ENCODE results near the gene RBP5.

Gene RBP5

DNA sequence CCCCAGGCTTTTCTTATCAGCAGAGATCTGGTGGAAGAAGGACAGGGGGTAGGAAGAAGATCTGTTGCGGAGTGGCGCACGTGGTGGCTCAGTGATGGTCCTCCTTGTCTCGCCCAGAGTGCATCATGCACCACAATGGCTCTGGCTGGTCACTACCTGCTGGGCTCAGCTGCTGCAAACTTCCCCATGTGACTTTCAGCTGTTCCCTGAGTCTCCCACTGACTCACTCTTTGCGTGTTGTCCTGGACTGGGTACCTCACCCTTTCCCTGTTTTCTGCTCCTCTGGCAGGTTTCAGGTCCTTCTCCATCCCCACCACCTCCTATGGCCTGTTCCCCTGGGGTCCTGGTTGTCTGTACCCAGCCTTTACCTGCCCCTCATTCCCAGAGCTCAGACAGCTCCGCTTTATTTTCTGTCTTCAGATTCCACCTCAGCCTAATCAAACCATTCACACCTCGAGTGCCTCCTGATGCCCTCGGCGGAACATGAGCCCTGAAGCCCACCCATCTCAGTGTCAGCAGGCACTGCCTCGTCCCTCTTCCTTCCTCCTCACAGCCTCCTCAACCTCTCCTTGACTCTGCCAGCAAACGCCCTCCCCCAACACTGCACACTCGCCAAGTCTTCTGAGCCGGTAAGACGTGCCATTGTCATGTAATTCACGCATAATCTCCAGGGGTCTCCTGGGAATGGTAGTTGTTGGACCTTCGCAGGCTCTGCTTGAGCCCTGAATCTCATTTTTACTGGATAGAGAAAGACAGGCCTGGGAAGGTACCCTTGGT lies 38.3 kb downstream of the RBP5 start:
- Histone ChIP-seq H3K27me3 (ENCODE audit: control insufficient read depth, insufficient read depth, low read length) (no peaks in the 10 kb centered on the region), H3K4me3 (ENCODE audit: low read depth, low read length) (peak overlapping the region; percentile 10; the same call in 1 of the 2 replicates), H3K4me1 (ENCODE audit: control insufficient read depth, insufficient read depth, low read length) (peaks cover 26% of the 10 kb centered on the region), H3K36me3 (ENCODE audit: control insufficient read depth, insufficient read depth, low read length) (no peaks in the 10 kb centered on the region), H3K27ac (ENCODE audit: low read depth, low read length) (no peak overlapping the region), H3K9me3 (ENCODE audit: control insufficient read depth, insufficient read depth, low read depth, low read length) (no peaks in the 10 kb centered on the region), H3K9ac (ENCODE audit: low read length) (no peak overlapping the region)

DNA sequence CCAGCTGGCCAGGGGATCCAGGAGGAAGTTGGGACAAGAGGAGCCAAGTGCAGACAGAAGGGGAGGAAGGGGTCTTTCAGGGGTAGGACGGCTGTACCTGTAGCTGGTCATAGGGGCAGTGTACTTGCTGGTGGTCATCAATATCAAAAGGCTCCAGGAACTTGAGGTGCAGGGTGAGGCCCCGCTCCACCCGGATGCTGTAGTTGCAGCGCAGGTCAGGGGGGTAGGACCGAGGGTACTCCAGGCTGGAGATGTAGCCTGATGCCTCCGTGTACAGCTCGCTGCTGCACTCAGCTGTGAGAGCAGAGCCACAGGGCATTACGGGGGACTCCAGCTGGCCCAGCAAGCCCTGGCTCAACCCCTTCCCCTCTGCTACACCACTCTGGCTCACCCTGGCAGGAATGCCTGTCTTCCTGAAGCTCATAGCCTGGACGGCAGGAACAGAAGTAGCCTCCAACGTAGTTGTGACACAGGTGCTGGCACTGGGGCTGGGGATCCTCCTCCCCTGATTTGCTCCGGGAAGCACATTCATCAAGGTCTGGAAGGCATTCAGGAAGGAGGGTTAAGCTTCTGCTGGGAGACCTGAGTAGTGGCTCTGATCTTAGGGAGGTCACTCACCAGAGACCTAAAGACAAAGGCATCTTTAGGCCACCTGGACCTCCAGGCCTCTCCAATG lies 39.4 kb downstream of the RBP5 start:
- no peak overlapping the region for H3K9ac ChIP-seq (ENCODE audit: low read length)
- peaks cover 7% of the 10 kb centered on the region; the same call in 1 of the 2 replicates for H3K9me3 ChIP-seq (ENCODE audit: control insufficient read depth, insufficient read depth, low read depth, low read length)
- peaks cover 3% of the 10 kb centered on the region; the same call in 1 of the 2 replicates for H3K36me3 ChIP-seq (ENCODE audit: control insufficient read depth, insufficient read depth, low read length)
- H3K27ac ChIP-seq (ENCODE audit: low read depth, low read length): no peak overlapping the region
- peaks cover 25% of the 10 kb centered on the region for H3K4me1 ChIP-seq (ENCODE audit: control insufficient read depth, insufficient read depth, low read length)
- no peaks in the 10 kb centered on the region for H3K27me3 ChIP-seq (ENCODE audit: control insufficient read depth, insufficient read depth, low read length)
- no peak overlapping the region for H3K4me3 ChIP-seq (ENCODE audit: low read depth, low read length)

DNA sequence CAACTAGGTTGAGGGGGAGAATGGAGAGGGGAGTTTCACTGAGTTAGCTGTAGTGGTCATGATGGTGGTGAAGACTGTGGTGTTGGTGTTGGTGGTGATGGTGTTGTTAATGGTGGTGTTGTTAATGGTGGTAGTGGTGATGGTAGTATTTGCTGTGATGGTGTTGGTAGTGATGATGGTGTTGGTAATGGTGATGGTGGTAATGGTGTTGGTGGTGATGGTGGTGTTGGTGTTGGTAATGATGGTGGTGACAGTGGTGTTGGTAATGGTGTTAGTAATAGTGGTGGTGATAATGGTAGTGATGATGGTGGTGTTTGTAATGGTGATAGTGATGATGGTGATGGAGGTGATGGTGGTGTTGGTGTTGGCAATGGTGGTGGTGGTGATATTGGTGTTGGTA lies 45.6 kb downstream of the RBP5 start:
- H3K9ac ChIP-seq (ENCODE audit: low read length): no peak overlapping the region
- H3K36me3 ChIP-seq (ENCODE audit: control insufficient read depth, insufficient read depth, low read length): peaks cover 7% of the 10 kb centered on the region; the same call in 1 of the 2 replicates
- H3K4me3 ChIP-seq (ENCODE audit: low read depth, low read length): no peak overlapping the region
- peaks cover 7% of the 10 kb centered on the region; the same call in 1 of the 2 replicates for H3K9me3 ChIP-seq (ENCODE audit: control insufficient read depth, insufficient read depth, low read depth, low read length)
- no peaks in the 10 kb centered on the region for H3K27me3 ChIP-seq (ENCODE audit: control insufficient read depth, insufficient read depth, low read length)
- H3K4me1 ChIP-seq (ENCODE audit: control insufficient read depth, insufficient read depth, low read length): no peaks in the 10 kb centered on the region
- no peak overlapping the region for H3K27ac ChIP-seq (ENCODE audit: low read depth, low read length)

DNA sequence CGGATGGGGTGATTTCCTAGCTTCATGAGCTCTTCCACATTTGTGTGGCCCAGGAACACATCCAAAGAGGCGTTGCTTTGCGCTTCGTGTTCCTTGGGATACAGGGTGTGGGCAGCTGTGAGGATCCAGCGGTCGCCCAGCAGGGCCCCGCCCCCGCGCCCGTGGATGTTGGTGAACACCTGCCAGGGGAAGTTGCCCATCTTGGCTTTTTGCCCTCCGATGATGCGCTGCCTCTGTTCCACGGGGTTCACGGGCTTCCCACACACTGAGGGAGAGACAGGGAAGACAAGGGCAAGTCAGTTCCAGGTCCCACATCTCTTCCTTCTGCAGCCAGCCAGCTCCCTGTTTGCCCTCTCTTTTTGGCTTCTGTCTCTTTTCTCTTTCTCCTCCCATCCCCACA lies 47.7 kb downstream of the RBP5 start:
- H3K9me3 ChIP-seq (ENCODE audit: control insufficient read depth, insufficient read depth, low read depth, low read length): peaks cover 7% of the 10 kb centered on the region; the same call in 1 of the 2 replicates
- H3K4me3 ChIP-seq (ENCODE audit: low read depth, low read length): no peak overlapping the region
- peaks cover 7% of the 10 kb centered on the region; the same call in 1 of the 2 replicates for H3K36me3 ChIP-seq (ENCODE audit: control insufficient read depth, insufficient read depth, low read length)
- no peaks in the 10 kb centered on the region for H3K27me3 ChIP-seq (ENCODE audit: control insufficient read depth, insufficient read depth, low read length)
- H3K9ac ChIP-seq (ENCODE audit: low read length): no peak overlapping the region
- no peak overlapping the region for H3K27ac ChIP-seq (ENCODE audit: low read depth, low read length)
- H3K4me1 ChIP-seq (ENCODE audit: control insufficient read depth, insufficient read depth, low read length): no peaks in the 10 kb centered on the region

DNA sequence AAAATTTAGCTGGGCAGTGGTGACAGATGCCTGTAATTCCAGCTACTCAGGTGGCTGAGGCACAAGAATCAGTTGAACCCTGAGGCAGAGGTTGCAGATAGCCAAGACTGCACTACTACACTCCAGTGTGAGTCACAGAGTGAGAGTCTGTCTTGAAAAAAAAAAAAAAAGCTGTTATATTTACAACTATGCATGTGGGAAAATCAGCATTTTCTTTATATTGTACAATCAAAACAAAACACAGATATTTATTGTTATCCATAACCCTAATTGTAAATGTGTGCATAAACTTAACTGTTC lies 48.9 kb downstream of the RBP5 start:
- peaks cover 5% of the 10 kb centered on the region; the same call in 1 of the 2 replicates for H3K36me3 ChIP-seq (ENCODE audit: control insufficient read depth, insufficient read depth, low read length)
- no peaks in the 10 kb centered on the region; the same call in 1 of the 2 replicates for H3K27me3 ChIP-seq (ENCODE audit: control insufficient read depth, insufficient read depth, low read length)
- peaks cover 4% of the 10 kb centered on the region; the same call in 1 of the 2 replicates for H3K9me3 ChIP-seq (ENCODE audit: control insufficient read depth, insufficient read depth, low read depth, low read length)
- no peak overlapping the region for H3K27ac ChIP-seq (ENCODE audit: low read depth, low read length)
- no peak overlapping the region for H3K4me3 ChIP-seq (ENCODE audit: low read depth, low read length)
- no peak overlapping the region for H3K9ac ChIP-seq (ENCODE audit: low read length)
- no peaks in the 10 kb centered on the region for H3K4me1 ChIP-seq (ENCODE audit: control insufficient read depth, insufficient read depth, low read length)

DNA sequence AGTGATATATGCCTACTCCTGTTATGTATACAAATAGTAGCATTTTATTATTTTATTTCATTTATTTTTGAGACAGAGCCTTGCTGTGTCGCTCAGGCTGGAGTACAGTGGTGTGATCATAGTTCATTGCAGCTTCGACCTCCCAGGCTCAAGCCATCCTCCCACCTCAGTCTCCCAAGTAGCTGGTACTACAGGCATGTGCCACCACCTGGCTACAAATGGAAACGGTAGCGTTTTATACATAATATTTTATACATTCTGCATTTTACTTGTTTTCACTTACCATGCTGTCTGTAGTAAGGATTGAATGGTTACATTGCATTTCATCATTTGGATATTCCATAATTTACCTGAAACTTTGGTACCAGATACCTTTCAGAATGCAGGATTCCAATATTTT lies 50.5 kb downstream of the RBP5 start:
- H3K4me3 ChIP-seq (ENCODE audit: low read depth, low read length): no peak overlapping the region
- H3K27ac ChIP-seq (ENCODE audit: low read depth, low read length): no peak overlapping the region
- H3K27me3 ChIP-seq (ENCODE audit: control insufficient read depth, insufficient read depth, low read length): no peaks in the 10 kb centered on the region; the same call in 1 of the 2 replicates
- no peaks in the 10 kb centered on the region; the same call in 1 of the 2 replicates for H3K9me3 ChIP-seq (ENCODE audit: control insufficient read depth, insufficient read depth, low read depth, low read length)
- H3K36me3 ChIP-seq (ENCODE audit: control insufficient read depth, insufficient read depth, low read length): peaks cover 2% of the 10 kb centered on the region; the same call in 1 of the 2 replicates
- no peaks in the 10 kb centered on the region for H3K4me1 ChIP-seq (ENCODE audit: control insufficient read depth, insufficient read depth, low read length)
- no peak overlapping the region for H3K9ac ChIP-seq (ENCODE audit: low read length)

DNA sequence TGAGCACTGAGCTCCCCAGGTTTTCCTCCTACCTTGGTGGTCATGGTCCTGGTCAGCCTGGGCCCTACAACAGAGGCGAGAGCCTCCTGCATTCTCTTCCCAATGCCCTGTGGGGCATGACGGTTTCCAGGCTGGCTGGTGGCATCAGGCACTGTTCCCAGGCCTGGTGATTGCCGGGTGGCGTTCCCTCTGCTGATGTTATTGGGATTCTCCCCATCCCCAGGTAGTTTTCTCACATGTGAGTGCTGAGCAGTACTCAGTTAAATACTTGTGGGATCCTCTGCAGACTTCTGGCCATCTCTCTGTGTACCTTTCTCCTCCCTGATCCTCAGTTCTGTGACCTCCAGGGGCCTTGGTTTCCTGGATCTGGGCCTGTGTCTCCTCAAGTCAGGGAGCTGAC lies 52.2 kb downstream of the RBP5 start:
- H3K4me1 ChIP-seq (ENCODE audit: control insufficient read depth, insufficient read depth, low read length): no peaks in the 10 kb centered on the region
- no peaks in the 10 kb centered on the region for H3K36me3 ChIP-seq (ENCODE audit: control insufficient read depth, insufficient read depth, low read length)
- H3K27me3 ChIP-seq (ENCODE audit: control insufficient read depth, insufficient read depth, low read length): no peaks in the 10 kb centered on the region; the same call in 1 of the 2 replicates
- H3K4me3 ChIP-seq (ENCODE audit: low read depth, low read length): no peak overlapping the region
- no peak overlapping the region for H3K27ac ChIP-seq (ENCODE audit: low read depth, low read length)
- H3K9ac ChIP-seq (ENCODE audit: low read length): no peak overlapping the region
- H3K9me3 ChIP-seq (ENCODE audit: control insufficient read depth, insufficient read depth, low read depth, low read length): no peaks in the 10 kb centered on the region

DNA sequence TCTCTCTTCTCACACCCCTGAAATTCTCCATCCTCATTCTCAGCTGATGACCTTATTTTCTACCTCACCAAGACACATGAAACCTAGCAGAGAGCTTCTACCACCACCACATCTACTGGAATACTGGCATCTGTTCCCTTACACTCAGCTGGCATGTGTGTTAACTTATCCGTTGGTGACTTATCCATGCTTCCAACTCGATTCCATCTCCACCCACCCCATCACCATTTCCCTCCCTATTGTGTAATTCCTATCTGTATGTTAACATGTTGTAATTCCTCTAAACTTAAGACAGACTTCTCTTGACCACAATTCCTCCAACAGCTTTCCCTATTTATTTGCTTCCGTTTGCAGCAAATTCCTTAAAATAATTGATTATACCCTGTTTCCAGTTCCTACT lies 52.8 kb downstream of the RBP5 start:
- no peak overlapping the region for H3K27ac ChIP-seq (ENCODE audit: low read depth, low read length)
- no peaks in the 10 kb centered on the region for H3K36me3 ChIP-seq (ENCODE audit: control insufficient read depth, insufficient read depth, low read length)
- no peaks in the 10 kb centered on the region for H3K9me3 ChIP-seq (ENCODE audit: control insufficient read depth, insufficient read depth, low read depth, low read length)
- no peak overlapping the region for H3K9ac ChIP-seq (ENCODE audit: low read length)
- H3K4me3 ChIP-seq (ENCODE audit: low read depth, low read length): no peak overlapping the region
- no peaks in the 10 kb centered on the region for H3K4me1 ChIP-seq (ENCODE audit: control insufficient read depth, insufficient read depth, low read length)
- H3K27me3 ChIP-seq (ENCODE audit: control insufficient read depth, insufficient read depth, low read length): no peaks in the 10 kb centered on the region; the same call in 1 of the 2 replicates

DNA sequence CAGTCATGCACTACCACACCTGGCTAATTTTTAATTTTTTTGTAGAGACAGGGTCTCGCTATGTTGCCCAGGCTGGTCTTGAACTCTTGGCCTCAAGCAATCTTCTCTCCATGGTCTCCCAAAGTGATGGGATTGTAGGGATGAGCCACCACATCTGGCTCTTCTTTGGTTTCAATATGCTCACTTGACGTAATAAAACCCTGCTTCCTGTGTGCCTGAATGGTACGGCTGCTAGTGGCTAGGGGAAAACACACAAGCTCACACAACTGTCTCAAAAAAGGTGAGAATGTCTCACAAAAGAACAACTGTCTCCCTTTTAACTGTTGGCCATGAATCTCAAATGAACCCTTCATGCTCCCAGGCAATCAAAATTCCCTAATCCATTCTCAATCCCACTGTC lies 53.2 kb downstream of the RBP5 start:
- H3K27ac ChIP-seq (ENCODE audit: low read depth, low read length): no peak overlapping the region
- H3K4me1 ChIP-seq (ENCODE audit: control insufficient read depth, insufficient read depth, low read length): no peaks in the 10 kb centered on the region
- H3K9ac ChIP-seq (ENCODE audit: low read length): no peak overlapping the region
- no peaks in the 10 kb centered on the region for H3K9me3 ChIP-seq (ENCODE audit: control insufficient read depth, insufficient read depth, low read depth, low read length)
- H3K36me3 ChIP-seq (ENCODE audit: control insufficient read depth, insufficient read depth, low read length): no peaks in the 10 kb centered on the region
- no peak overlapping the region for H3K4me3 ChIP-seq (ENCODE audit: low read depth, low read length)
- H3K27me3 ChIP-seq (ENCODE audit: control insufficient read depth, insufficient read depth, low read length): no peaks in the 10 kb centered on the region; the same call in 1 of the 2 replicates

DNA sequence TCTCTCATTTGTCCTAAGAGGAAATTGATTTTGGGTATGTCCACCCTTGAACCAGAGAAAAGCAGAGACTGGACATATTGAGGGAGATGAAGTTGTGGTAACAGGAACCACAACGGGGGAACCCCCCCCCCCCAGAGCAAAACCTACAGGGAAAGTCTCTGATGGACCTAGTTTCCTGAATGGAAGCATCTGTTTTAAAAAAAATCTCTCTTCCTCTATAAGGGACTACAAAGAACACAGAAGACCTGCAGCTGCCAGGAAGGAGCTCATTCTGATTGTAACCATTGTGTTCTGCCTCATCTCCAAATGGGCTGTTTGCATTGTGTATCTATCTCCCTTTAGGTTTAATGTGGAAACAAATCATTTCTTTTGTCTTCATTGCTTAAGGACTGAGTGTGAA lies 54.7 kb downstream of the RBP5 start:
- no peaks in the 10 kb centered on the region; the same call in 1 of the 2 replicates for H3K27me3 ChIP-seq (ENCODE audit: control insufficient read depth, insufficient read depth, low read length)
- no peak overlapping the region for H3K4me3 ChIP-seq (ENCODE audit: low read depth, low read length)
- no peak overlapping the region for H3K27ac ChIP-seq (ENCODE audit: low read depth, low read length)
- no peak overlapping the region for H3K9ac ChIP-seq (ENCODE audit: low read length)
- no peaks in the 10 kb centered on the region for H3K4me1 ChIP-seq (ENCODE audit: control insufficient read depth, insufficient read depth, low read length)
- H3K9me3 ChIP-seq (ENCODE audit: control insufficient read depth, insufficient read depth, low read depth, low read length): no peaks in the 10 kb centered on the region
- no peaks in the 10 kb centered on the region for H3K36me3 ChIP-seq (ENCODE audit: control insufficient read depth, insufficient read depth, low read length)

Measured in HUES6 (cell line).